Breast epithelium (tissue), 3 donors: Measurements from ENCODE around the gene DMP1.

Experiments
- POLR2A ChIP-seq: fragments of 450-650 bp; IDR thresholded peaks from one replicate; pipeline ENCODE4 v1.6.1; 2016; ENCODE audit warnings: antibody characterized with exemption, mild to moderate bottlenecking, moderate library complexity
- POLR2AphosphoS5 ChIP-seq, 3 donors: sonication (generic); formaldehyde crosslinking; IDR thresholded peaks; one replicate each; pipeline ENCODE4 v1.6.1; 2017; ENCODE audit warnings: antibody characterized with exemption in 3 of 3
- TF ChIP-seq, protein P1 (sequence below), 3 donors: fragments of 450-650 bp; IDR thresholded peaks; one replicate each; pipeline ENCODE4 v1.5.1; 2016 to 2017; ENCODE audit warnings: antibody characterized with exemption in 3 of 3, mild to moderate bottlenecking in 3 of 3, moderate library complexity in 3 of 3

DNA sequence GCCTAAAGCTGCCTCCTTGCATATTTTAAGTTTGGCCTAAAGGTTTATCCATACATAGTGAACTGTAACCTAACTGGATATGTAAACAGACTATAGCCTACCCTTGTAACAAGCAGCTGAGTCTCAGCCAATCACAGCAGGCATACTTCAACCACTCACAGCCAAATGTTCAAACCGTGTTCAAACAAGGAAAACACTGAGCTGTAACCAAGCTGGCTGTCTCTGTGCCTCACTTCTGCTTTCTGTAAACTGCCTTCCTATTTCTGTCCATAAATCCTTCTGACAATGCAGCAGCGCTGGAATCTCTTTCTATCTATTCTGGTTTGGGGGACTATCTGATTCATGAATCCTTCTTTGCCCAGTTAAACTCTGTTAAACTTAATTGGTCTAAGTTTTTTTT, 25.4 kb upstream of the DMP1 start:
- TF ChIP-seq, protein P1, sequence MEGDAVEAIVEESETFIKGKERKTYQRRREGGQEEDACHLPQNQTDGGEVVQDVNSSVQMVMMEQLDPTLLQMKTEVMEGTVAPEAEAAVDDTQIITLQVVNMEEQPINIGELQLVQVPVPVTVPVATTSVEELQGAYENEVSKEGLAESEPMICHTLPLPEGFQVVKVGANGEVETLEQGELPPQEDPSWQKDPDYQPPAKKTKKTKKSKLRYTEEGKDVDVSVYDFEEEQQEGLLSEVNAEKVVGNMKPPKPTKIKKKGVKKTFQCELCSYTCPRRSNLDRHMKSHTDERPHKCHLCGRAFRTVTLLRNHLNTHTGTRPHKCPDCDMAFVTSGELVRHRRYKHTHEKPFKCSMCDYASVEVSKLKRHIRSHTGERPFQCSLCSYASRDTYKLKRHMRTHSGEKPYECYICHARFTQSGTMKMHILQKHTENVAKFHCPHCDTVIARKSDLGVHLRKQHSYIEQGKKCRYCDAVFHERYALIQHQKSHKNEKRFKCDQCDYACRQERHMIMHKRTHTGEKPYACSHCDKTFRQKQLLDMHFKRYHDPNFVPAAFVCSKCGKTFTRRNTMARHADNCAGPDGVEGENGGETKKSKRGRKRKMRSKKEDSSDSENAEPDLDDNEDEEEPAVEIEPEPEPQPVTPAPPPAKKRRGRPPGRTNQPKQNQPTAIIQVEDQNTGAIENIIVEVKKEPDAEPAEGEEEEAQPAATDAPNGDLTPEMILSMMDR (IDR thresholded peaks at IDR 0.05), result no peak
- TF ChIP-seq POLR2AphosphoS5 (IDR thresholded peaks at IDR 0.05), result no peak
- TF ChIP-seq POLR2A, result no peak
